ENCODE measurements around the gene ALK. TPM values are rescaled to one million over a fixed set of nuclear protein-coding genes. Genes with fewer than 3 reads are reported as not detected.
A peak's percentile ranks its signal among the peaks of the same experiment; 100 is the strongest.

The ALK gene
- total RNA-seq, 1 experiment from 2014 or later, result not detected

DNA sequence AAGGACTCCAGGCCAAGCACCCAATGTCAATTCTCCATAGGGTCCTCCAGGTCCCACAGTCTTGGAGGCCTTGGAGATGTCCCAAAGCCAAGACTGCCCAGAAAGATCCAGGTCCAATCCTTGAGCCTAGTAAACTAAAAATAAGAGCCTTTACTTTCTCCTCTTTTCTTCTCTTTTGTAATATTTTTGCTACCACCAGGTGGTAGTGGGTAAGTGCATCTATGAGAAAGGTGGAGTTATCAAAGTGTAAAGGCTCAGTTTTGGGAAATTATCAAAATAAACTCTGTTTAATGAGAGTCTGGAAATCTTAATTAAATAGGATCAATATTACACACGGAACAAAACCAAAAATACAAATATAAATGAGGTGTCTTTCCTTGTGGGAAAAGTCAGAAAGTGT lies 276.4 kb downstream of the ALK start:
- Histone ChIP-seq H3K4me2 (ENCODE audit: insufficient read depth, insufficient read length, low read length) (no peak overlapping the region), H3T11ph (ENCODE audit: low read length) (no peak overlapping the region), H2BK12ac (ENCODE audit: insufficient read length, low read depth, low read length) (no peak overlapping the region), H3K23ac (ENCODE audit: insufficient read length, low read depth, low read length) (no peak overlapping the region), H2BK120ac (ENCODE audit: low read depth, low read length, poor library complexity, severe bottlenecking) (no peak overlapping the region), H3K4me1 (ENCODE audit: insufficient read depth, low read length) (no peaks in the 10 kb centered on the region), H2AFZ (ENCODE audit: low read length) (no peak overlapping the region), H2BK5ac (ENCODE audit: insufficient read length, low read length) (no peak overlapping the region), H3K27me3 (ENCODE audit: insufficient read depth, low read length) (no peaks in the 10 kb centered on the region), H3K9me3 (ENCODE audit: control insufficient read depth, low read depth, low read length) (no peaks in the 10 kb centered on the region), H3K56ac (ENCODE audit: insufficient read length, low read depth, low read length) (no peak overlapping the region), H2AK5ac (ENCODE audit: insufficient read length, low read length) (no peak overlapping the region), H3K23me2 (ENCODE audit: insufficient read length, low read depth, low read length, poor library complexity, severe bottlenecking) (no peaks in the 10 kb centered on the region), H4K91ac (ENCODE audit: insufficient read length, low read depth, low read length) (no peak overlapping the region), H3K18ac (ENCODE audit: insufficient read length, low read depth, low read length) (no peak overlapping the region), H3K79me2 (ENCODE audit: insufficient read depth, low read length) (no peaks in the 10 kb centered on the region), H3K9ac (ENCODE audit: extremely low read depth, insufficient read length, low read length) (no peak overlapping the region), H2BK15ac (ENCODE audit: low read depth, low read length) (no peak overlapping the region), H3K79me1 (ENCODE audit: insufficient read depth, low read depth, low read length, poor library complexity, severe bottlenecking) (no peaks in the 10 kb centered on the region), H3K14ac (ENCODE audit: insufficient read depth, low read length) (no peak overlapping the region), H3K27ac (ENCODE audit: insufficient read length, low read depth, low read length) (no peak overlapping the region), H4K5ac (ENCODE audit: insufficient read length, low read depth, low read length) (no peak overlapping the region), H3K4ac (ENCODE audit: low read depth, low read length) (no peak overlapping the region), H2BK20ac (ENCODE audit: low read depth, low read length, poor library complexity, severe bottlenecking) (no peak overlapping the region), H4K20me1 (ENCODE audit: control insufficient read depth, insufficient read depth, insufficient read length) (no peaks in the 10 kb centered on the region), H4K8ac (replicated peaks; ENCODE audit: insufficient read length, low read depth, low read length) (no peak overlapping the region)
- Mint-ChIP-seq H3K27ac (no peak overlapping the region), H3K27me3 (ENCODE audit: low read depth) (no peaks in the 10 kb centered on the region), H3K36me3 (ENCODE audit: insufficient read depth in 1 of 3, low read depth in 3 of 3) (peaks cover 0 to 10% (median 2%) of the 10 kb centered on the region in 3 experiments; a peak in 4 of 7 replicates), H3K9me3 (peaks cover 10 to 11% of the 10 kb centered on the region in 2 experiments; a peak in 4 of 5 replicates), H3K4me3 (no peak overlapping the region), H3K4me1 (no peaks in the 10 kb centered on the region)
- no peak for DNase-seq
- WGBS (ENCODE audit: extremely low coverage, insufficient read length, low lambda C conversion rate), result no CpG with 5 or more reads among the region's 1 CpG
- TF ChIP-seq, protein P1, sequence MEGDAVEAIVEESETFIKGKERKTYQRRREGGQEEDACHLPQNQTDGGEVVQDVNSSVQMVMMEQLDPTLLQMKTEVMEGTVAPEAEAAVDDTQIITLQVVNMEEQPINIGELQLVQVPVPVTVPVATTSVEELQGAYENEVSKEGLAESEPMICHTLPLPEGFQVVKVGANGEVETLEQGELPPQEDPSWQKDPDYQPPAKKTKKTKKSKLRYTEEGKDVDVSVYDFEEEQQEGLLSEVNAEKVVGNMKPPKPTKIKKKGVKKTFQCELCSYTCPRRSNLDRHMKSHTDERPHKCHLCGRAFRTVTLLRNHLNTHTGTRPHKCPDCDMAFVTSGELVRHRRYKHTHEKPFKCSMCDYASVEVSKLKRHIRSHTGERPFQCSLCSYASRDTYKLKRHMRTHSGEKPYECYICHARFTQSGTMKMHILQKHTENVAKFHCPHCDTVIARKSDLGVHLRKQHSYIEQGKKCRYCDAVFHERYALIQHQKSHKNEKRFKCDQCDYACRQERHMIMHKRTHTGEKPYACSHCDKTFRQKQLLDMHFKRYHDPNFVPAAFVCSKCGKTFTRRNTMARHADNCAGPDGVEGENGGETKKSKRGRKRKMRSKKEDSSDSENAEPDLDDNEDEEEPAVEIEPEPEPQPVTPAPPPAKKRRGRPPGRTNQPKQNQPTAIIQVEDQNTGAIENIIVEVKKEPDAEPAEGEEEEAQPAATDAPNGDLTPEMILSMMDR (conservative IDR thresholded peaks at IDR 0.05), result peak; percentile 16; the same call in 1 of the 3 replicates
